ENCODE data around the gene STK10.
A peak's percentile ranks its signal among the peaks of the same experiment; 100 is the strongest.

Gene STK10

GRCh38 chr5:172010278-172010677 lies 177.7 kb downstream of the STK10 start:
- no peak for DNase-seq (ENCODE audit: low read depth, low spot score)

GRCh38 chr5:172009536-172010270 lies 178.3 kb downstream of the STK10 start:
- DNase-seq (ENCODE audit: low read depth, low spot score): no peak

GRCh38 chr5:172008689-172009141 lies 179.3 kb downstream of the STK10 start:
- DNase-seq (ENCODE audit: low read depth, low spot score): peak; percentile 82

- no peak for DNase-seq (ENCODE audit: low read depth, low spot score)
Observed at GRCh38 chr5:172008111-172008455, 179.9 kb downstream of the STK10 start.

GRCh38 chr5:172007175-172008110 lies 180.6 kb downstream of the STK10 start:
- no peak for DNase-seq (ENCODE audit: low read depth, low spot score)

- peak; percentile 93 for DNase-seq (ENCODE audit: low read depth, low spot score)
Observed at GRCh38 chr5:172006321-172007174, 181.5 kb downstream of the STK10 start, which contains the start of gene FBXW11. FBXW11 (minus strand) TSS chr5:172006638; CDS start chr5:172006502, 136 bp downstream.

- no peak for DNase-seq (ENCODE audit: low read depth, low spot score)
Observed at GRCh38 chr5:172005708-172006320, 182.2 kb downstream of the STK10 start.

GRCh38 chr5:172004824-172005237 lies 183.2 kb downstream of the STK10 start:
- no peak for DNase-seq (ENCODE audit: low read depth, low spot score)

- DNase-seq (ENCODE audit: low read depth, low spot score): no peak
Observed at GRCh38 chr5:172003746-172004145, 184.3 kb downstream of the STK10 start.

GRCh38 chr5:172002840-172003512 lies 185.0 kb downstream of the STK10 start:
- no peak for DNase-seq (ENCODE audit: low read depth, low spot score)

- no peak for DNase-seq (ENCODE audit: low read depth, low spot score)
Observed at GRCh38 chr5:172002310-172002709, 185.7 kb downstream of the STK10 start.

GRCh38 chr5:171999877-172000276 lies 188.1 kb downstream of the STK10 start:
- DNase-seq (ENCODE audit: low read depth, low spot score): no peak

- no peak for DNase-seq (ENCODE audit: low read depth, low spot score)
Observed at GRCh38 chr5:171999100-171999499, 188.9 kb downstream of the STK10 start.

GRCh38 chr5:171997011-171997410 lies 191.0 kb downstream of the STK10 start:
- DNase-seq (ENCODE audit: low read depth, low spot score): no peak

- no peak for DNase-seq (ENCODE audit: low read depth, low spot score)
Observed at GRCh38 chr5:171992813-171993212, 195.2 kb downstream of the STK10 start.

- DNase-seq (ENCODE audit: low read depth, low spot score): no peak
Observed at GRCh38 chr5:171992305-171992704, 195.7 kb downstream of the STK10 start.

Data from iPS DF 19.7 (cell line).